ENCODE measurements around the gene PNPLA8. TPM values are rescaled to one million over a fixed set of nuclear protein-coding genes. Genes with fewer than 3 reads are reported as not detected.

PNPLA8 gene
- total and polyA plus RNA-seq, 4 experiments from 2014 or later, result 20.9 to 28.9 (median 28.4) TPM

Other genes starting within 250 kb of the PNPLA8 start
- gene NRCAM, start 69.7 kb downstream of the PNPLA8 start, total RNA-seq, result under 1 TPM; 0.22 to 0.41 TPM
- under 1 TPM in 1 of 2 donors, not detected in 1; 0.32 TPM for gene NRCAM, start 69.7 kb downstream of the PNPLA8 start, polyA plus RNA-seq
- gene THAP5, start 43.6 kb upstream of the PNPLA8 start, total RNA-seq, result 10 to 100 TPM; 45.9 to 52.8 TPM
- 10 to 100 TPM; 16.7 to 29.0 TPM for gene THAP5, start 43.6 kb upstream of the PNPLA8 start, polyA plus RNA-seq
- gene DNAJB9, start 43.7 kb upstream of the PNPLA8 start, total RNA-seq, result 10 to 100 TPM; 43.6 to 49.3 TPM
- 100 to 1,000 TPM in 1 of 2 donors, 10 to 100 TPM in 1; 30.2 to 138 TPM for gene DNAJB9, start 43.7 kb upstream of the PNPLA8 start, polyA plus RNA-seq

Measured in CD4-positive, alpha-beta memory T cell (primary cell).